Gastrocnemius medialis (tissue), 4 donors: Measurements from ENCODE around the gene RIN3. TPM values are rescaled to one million over a fixed set of nuclear protein-coding genes. Genes with fewer than 3 reads are reported as not detected.

Source experiments
- ATAC-seq, 2 donors: fragments of 150-250 bp; one replicate each; pipeline ENCODE4 v1.9.1; 2016
- DNase-seq, 2 donors: peaks; one replicate each; pipeline ENCODE4 v3.0.0-alpha.2; 2019
- H3K27ac ChIP-seq, 4 donors: fragments of 200-600 bp; sonication (generic); 1 replicate in 1 of 4; 2 replicates in 3 of 4; pipeline ENCODE4 v1.5.1; 2016 to 2018; ENCODE audit warnings: mild to moderate bottlenecking in 2 of 4, moderate library complexity in 1 of 4
- H3K27me3 ChIP-seq, 3 donors: fragments of 200-600 bp; sonication (generic) in 2 of 3; 1 replicate in 1 of 3; 2 replicates in 2 of 3; pipeline versions ENCODE4 v1.5.1 to v1.6.0; 2016 to 2019; ENCODE audit warnings: mild to moderate bottlenecking in 1 of 3, moderate library complexity in 1 of 3
- H3K36me3 ChIP-seq, 2 donors: fragments of 200-600 bp; sonication (generic) in 1 of 2; one replicate each; pipeline ENCODE4 v1.5.1; 2017 to 2018
- H3K4me1 ChIP-seq, 2 donors: fragments of 200-600 bp; sonication (generic) in 1 of 2; one replicate each; pipeline ENCODE4 v1.5.1; 2016 to 2017; ENCODE audit warnings: mild to moderate bottlenecking in 2 of 2
- H3K4me3 ChIP-seq, 4 donors: fragments of 200-600 bp; sonication (generic) in 3 of 4; 1 replicate in 1 of 4; 2 replicates in 3 of 4; pipeline ENCODE4 v1.5.1; 2016 to 2019; ENCODE audit warnings: mild to moderate bottlenecking in 2 of 4
- H3K9me3 ChIP-seq, 3 donors: fragments of 200-600 bp; sonication (generic) in 2 of 3; 1 replicate in 1 of 3; 2 replicates in 2 of 3; pipeline ENCODE4 v1.5.1; 2016 to 2019
- CTCF ChIP-seq, 5 experiments: fragments of 450-650 bp in 3 of 5; fragments of 200-600 bp in 2 of 5; sonication (generic) in 2 of 5; IDR thresholded peaks in 4 of 5; conservative IDR thresholded peaks in 1 of 5; 1 replicate in 4 of 5; 2 replicates in 1 of 5; pipeline ENCODE4 v1.5.1; 2016 to 2019; ENCODE audit warnings: antibody characterized with exemption in 5 of 5, mild to moderate bottlenecking in 3 of 5, moderate library complexity in 3 of 5
- POLR2A ChIP-seq, 2 donors: fragments of 450-650 bp; IDR thresholded peaks; one replicate each; pipeline ENCODE4 v1.6.1; 2017; ENCODE audit warnings: antibody characterized with exemption in 2 of 2, mild to moderate bottlenecking in 2 of 2, moderate library complexity in 2 of 2
- in situ Hi-C, 4 donors: fragments of 200-750 bp; cut with MboI; loops; one replicate each; pipeline versions ENCODE4 v1.15.0 to v1.8.0; 2017; ENCODE audit warnings: low sequenced_read_pairs in 4 of 4
- intact Hi-C: fragments of 100-400 bp; cut with DNase I; formaldehyde crosslinking; loops from one replicate; pipeline ENCODE4 v1.15.1; 2023; ENCODE audit warnings: low total_unique reads
- total RNA-seq, 4 donors: library from RNA; depleted of rRNA; stranded (reverse); fragments of >200 nt; gene quantifications; one replicate each; pipeline versions ENCODE4 v1.1.0 to v1.2.3, GENCODE V29; 2016

The RIN3 gene
- total RNA-seq, 4 donors from 2014 or later, result 2.1 to 3.7 (median 2.6) TPM

GRCh38 chr14:92502541-92503286 is 10.9 kb upstream of the RIN3 start:
- H3K36me3 ChIP-seq, result no peaks in the 10 kb centered on the region
- in situ Hi-C loops, result no loop called here
- no peak overlapping the region for H3K27ac ChIP-seq
- intact Hi-C loops, result no loop called here
- no peak overlapping the region for H3K4me3 ChIP-seq
- H3K27me3 ChIP-seq, result no peaks in the 10 kb centered on the region
- ATAC-seq (no peak), DNase-seq (no peak)
- no peaks in the 10 kb centered on the region for H3K9me3 ChIP-seq
- no peak for TF ChIP-seq POLR2A (IDR thresholded peaks at IDR 0.05)
- TF ChIP-seq CTCF (IDR thresholded peaks at IDR 0.05 in 4 of 5, conservative IDR thresholded peaks at IDR 0.05 in 1 of 5), result no peak
- H3K4me1 ChIP-seq, result no peaks in the 10 kb centered on the region

- Histone ChIP-seq H3K27me3 (no peaks in the 10 kb centered on the region), H3K9me3 (no peaks in the 10 kb centered on the region), H3K27ac (no peak overlapping the region), H3K4me3 (no peak overlapping the region), H3K4me1 (no peaks in the 10 kb centered on the region), H3K36me3 (no peaks in the 10 kb centered on the region)
- ATAC-seq (peak; percentile 54 to 79), DNase-seq (no peak)
- intact Hi-C loops (no loop called here), in situ Hi-C loops (no loop called here)
- TF ChIP-seq CTCF (IDR thresholded peaks at IDR 0.05 in 4 of 5, conservative IDR thresholded peaks at IDR 0.05 in 1 of 5), result no peak
- TF ChIP-seq POLR2A (IDR thresholded peaks at IDR 0.05), result no peak
Observed at GRCh38 chr14:92503756-92504491, 9.7 kb upstream of the RIN3 start.

GRCh38 chr14:92505826-92506225 is 7.8 kb upstream of the RIN3 start:
- H3K27ac ChIP-seq, result no peak overlapping the region
- TF ChIP-seq CTCF (IDR thresholded peaks at IDR 0.05 in 4 of 5, conservative IDR thresholded peaks at IDR 0.05 in 1 of 5) (no peak), POLR2A (IDR thresholded peaks at IDR 0.05) (no peak)
- intact Hi-C loops (no loop called here), in situ Hi-C loops (no loop called here)
- H3K36me3 ChIP-seq, result no peaks in the 10 kb centered on the region
- H3K9me3 ChIP-seq, result no peaks in the 10 kb centered on the region
- H3K4me1 ChIP-seq, result no peaks in the 10 kb centered on the region
- ATAC-seq, result no peak
- H3K27me3 ChIP-seq, result no peaks in the 10 kb centered on the region
- no peak for DNase-seq
- H3K4me3 ChIP-seq, result no peak overlapping the region

- DNase-seq (no peak), ATAC-seq (no peak)
- no peaks in the 10 kb centered on the region for H3K36me3 ChIP-seq
- no peaks in the 10 kb centered on the region for H3K4me1 ChIP-seq
- in situ Hi-C loops, result no loop called here
- no peak for TF ChIP-seq CTCF (IDR thresholded peaks at IDR 0.05 in 4 of 5, conservative IDR thresholded peaks at IDR 0.05 in 1 of 5)
- TF ChIP-seq POLR2A (IDR thresholded peaks at IDR 0.05), result no peak
- H3K27ac ChIP-seq, result no peak overlapping the region
- intact Hi-C loops, result no loop called here
- H3K9me3 ChIP-seq, result no peaks in the 10 kb centered on the region
- no peak overlapping the region for H3K4me3 ChIP-seq
- no peaks in the 10 kb centered on the region for H3K27me3 ChIP-seq
Observed at GRCh38 chr14:92506231-92506630, 7.3 kb upstream of the RIN3 start.
